Chondrocyte (in vitro differentiated cells): ENCODE data around the gene TPRG1. TPM values are rescaled to one million over a fixed set of nuclear protein-coding genes. Genes with fewer than 3 reads are reported as not detected.

Experiments used
- DNase-seq: peaks from one replicate; pipeline ENCODE4 v3.0.0; 2021; ENCODE audit warnings: mixed read lengths, low spot score
- H3K27ac Mint-ChIP-seq: one replicate; pipeline ENCODE4 v1.8.0; 2021; ENCODE audit warnings: mild to moderate bottlenecking, moderate library complexity, mixed read lengths; ENCODE audit not compliant: unreplicated experiment
- H3K27me3 Mint-ChIP-seq: 2 replicates; pipeline ENCODE4 v1.8.0; 2021; ENCODE audit warnings: low read depth, mixed read lengths
- H3K36me3 Mint-ChIP-seq: 2 replicates; pipeline ENCODE4 v1.8.0; 2021; ENCODE audit warnings: low read depth, mixed read lengths
- H3K4me1 Mint-ChIP-seq: 2 replicates; pipeline ENCODE4 v1.8.0; 2021; ENCODE audit warnings: low read depth, mild to moderate bottlenecking, mixed read lengths
- H3K4me3 Mint-ChIP-seq: one replicate; pipeline ENCODE4 v1.8.0; 2021; ENCODE audit warnings: mild to moderate bottlenecking, moderate library complexity, mixed read lengths; ENCODE audit not compliant: unreplicated experiment
- H3K9me3 Mint-ChIP-seq: 2 replicates; pipeline ENCODE4 v1.8.0; 2021; ENCODE audit warnings: low read depth, mixed read lengths
- CTCF ChIP-seq: fragments of 200-600 bp; sonication (generic); IDR thresholded peaks from 2 replicates; pipeline ENCODE4 v1.5.0; 2021; ENCODE audit warnings: antibody characterized with exemption, mild to moderate bottlenecking, moderate library complexity
- total RNA-seq: library from RNA; stranded (reverse); gene quantifications from 3 replicates; pipeline ENCODE4 v1.2.1, GENCODE V29; 2021

The TPRG1 gene
- total RNA-seq, 1 donor from 2014 or later: 1.3 TPM

- TF ChIP-seq CTCF: no peak
- Mint-ChIP-seq H3K4me1 (peaks cover 16% of the 10 kb centered on the region), H3K4me3 (no peak overlapping the region), H3K9me3 (peaks cover 3% of the 10 kb centered on the region), H3K36me3 (no peaks in the 10 kb centered on the region), H3K27me3 (peaks cover 11% of the 10 kb centered on the region), H3K27ac (no peak overlapping the region)
- no peak for DNase-seq
Measured at GRCh38 chr3:189292667-189293484, 121.1 kb downstream of the TPRG1 start.

GRCh38 chr3:189294649-189295048 lies 122.9 kb downstream of the TPRG1 start:
- peaks cover 30% of the 10 kb centered on the region for H3K4me1 Mint-ChIP-seq
- peaks cover 9% of the 10 kb centered on the region for H3K27me3 Mint-ChIP-seq
- H3K27ac Mint-ChIP-seq: no peak overlapping the region
- H3K4me3 Mint-ChIP-seq: no peak overlapping the region
- H3K9me3 Mint-ChIP-seq: peaks cover 3% of the 10 kb centered on the region
- TF ChIP-seq CTCF: no peak
- no peak for DNase-seq
- no peaks in the 10 kb centered on the region for H3K36me3 Mint-ChIP-seq

DNA sequence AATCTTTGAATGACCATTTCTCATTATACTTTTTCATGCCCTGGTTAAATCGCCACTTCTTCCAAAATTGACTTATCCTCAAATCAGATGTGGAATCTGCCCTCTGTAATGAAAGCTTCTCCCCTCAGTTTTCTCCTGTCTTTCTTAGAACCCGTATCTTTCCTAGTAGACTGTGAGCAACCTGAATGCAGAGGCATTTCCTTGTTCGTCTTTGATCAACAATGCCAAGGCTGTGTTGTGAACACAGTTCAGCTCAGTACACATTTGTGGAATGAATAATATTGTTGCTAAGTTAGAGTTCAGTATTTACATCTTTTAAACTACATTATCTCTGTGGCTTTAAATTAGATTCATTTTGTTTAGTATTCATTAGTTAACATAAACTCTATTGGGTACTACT lies 123.3 kb downstream of the TPRG1 start:
- H3K4me1 Mint-ChIP-seq: peaks cover 30% of the 10 kb centered on the region
- H3K36me3 Mint-ChIP-seq: no peaks in the 10 kb centered on the region
- H3K27me3 Mint-ChIP-seq: peaks cover 10% of the 10 kb centered on the region
- H3K9me3 Mint-ChIP-seq: peaks cover 3% of the 10 kb centered on the region
- no peak for DNase-seq
- H3K27ac Mint-ChIP-seq: no peak overlapping the region
- no peak for TF ChIP-seq CTCF
- H3K4me3 Mint-ChIP-seq: no peak overlapping the region

DNA sequence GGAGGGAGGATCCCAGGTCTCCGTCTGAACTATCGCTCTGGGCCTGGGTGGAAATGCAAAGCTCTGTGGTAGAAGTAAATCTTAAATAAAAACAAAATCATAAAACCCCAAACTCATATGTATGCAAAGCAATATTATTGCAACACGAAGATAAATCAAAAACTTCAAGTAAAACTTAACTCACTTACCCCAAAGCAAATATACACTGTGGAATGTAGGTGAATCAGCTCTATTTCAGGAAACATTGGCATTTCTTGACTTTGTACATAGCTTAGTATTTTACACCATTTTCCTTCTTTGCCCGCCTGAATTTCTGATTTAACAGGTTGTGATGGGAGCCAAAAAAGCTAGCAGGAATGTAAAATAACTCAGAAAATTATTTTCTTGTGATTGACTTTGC lies 126.2 kb downstream of the TPRG1 start:
- Mint-ChIP-seq H3K4me3 (no peak overlapping the region), H3K27me3 (peaks cover 8% of the 10 kb centered on the region), H3K4me1 (peaks cover 28% of the 10 kb centered on the region), H3K27ac (no peak overlapping the region), H3K36me3 (no peaks in the 10 kb centered on the region), H3K9me3 (no peaks in the 10 kb centered on the region)
- no peak for DNase-seq
- no peak for TF ChIP-seq CTCF

DNA sequence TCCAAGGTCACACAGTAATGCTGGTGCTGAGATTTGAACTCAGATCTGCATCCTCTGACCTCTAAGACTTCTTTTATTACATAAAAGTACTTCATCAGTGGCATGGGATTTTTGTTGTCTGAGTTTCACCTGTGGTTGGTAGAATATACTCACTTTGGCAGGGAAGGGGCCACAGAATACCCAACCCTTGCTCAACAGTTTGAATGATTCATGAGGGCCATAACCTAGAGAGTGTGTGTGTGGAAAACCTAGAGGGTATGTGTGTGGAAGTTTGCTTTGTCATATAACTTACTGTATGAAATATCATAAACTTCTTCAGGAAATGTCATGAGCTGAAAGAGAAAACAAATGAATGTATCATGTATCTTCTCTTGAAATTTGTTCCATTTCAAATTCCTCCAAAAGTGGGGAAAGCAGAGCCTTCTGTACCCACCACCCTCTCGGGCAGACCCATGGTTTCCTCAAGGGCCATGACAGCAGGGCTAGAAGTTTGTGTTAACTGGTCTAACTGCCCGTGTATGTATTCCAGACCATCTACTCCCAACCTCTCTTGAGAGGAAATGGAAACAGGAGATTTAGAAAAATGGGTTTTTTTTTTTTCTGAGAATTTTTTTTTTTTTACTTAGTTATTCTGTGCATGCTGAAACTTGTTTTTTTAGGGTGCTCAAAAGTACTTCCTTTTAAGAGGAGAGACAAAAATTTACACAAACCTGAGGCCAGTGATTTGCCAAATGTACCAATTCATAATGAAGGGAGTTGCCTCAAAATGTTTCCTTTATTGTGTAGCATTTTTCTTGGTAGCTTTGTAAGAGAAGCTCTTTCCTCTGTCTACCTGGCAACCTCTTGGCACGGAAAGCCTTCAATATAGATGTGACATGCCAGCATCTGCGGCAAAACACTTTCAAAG lies 127.0 kb downstream of the TPRG1 start:
- Mint-ChIP-seq H3K27me3 (peaks cover 8% of the 10 kb centered on the region), H3K9me3 (no peaks in the 10 kb centered on the region), H3K4me3 (no peak overlapping the region), H3K27ac (no peak overlapping the region), H3K4me1 (peaks cover 28% of the 10 kb centered on the region), H3K36me3 (no peaks in the 10 kb centered on the region)
- TF ChIP-seq CTCF: no peak
- no peak for DNase-seq
